GM21576 (cell line): ENCODE measurements around the gene SLC2A9.
"Not testable (repeated sequence)": the region's sequence is repeated elsewhere in the genome, so short reads cannot be mapped to it uniquely, and the experiment has no call there.

ENCODE experiments used
- ATAC-seq: cut with Tn5 transposase; IDR thresholded peaks from one replicate; pipeline ENCODE4 v1.9.1; 2021; ENCODE audit warnings: mild to moderate bottlenecking, moderate library complexity; ENCODE audit not compliant: unreplicated experiment

The SLC2A9 gene

GRCh38 chr4:9933956-9934355 lies 87.3 kb downstream of the SLC2A9 start:
- ATAC-seq, result no peak

GRCh38 chr4:9933184-9933583 lies 88.1 kb downstream of the SLC2A9 start:
- ATAC-seq, result no peak

GRCh38 chr4:9932771-9933170 lies 88.5 kb downstream of the SLC2A9 start:
- ATAC-seq, result no peak

- no peak for ATAC-seq
These were observed 90.2 kb downstream of the SLC2A9 start for GRCh38 chr4:9931146-9931545.

- ATAC-seq, result no peak
These were observed 92.2 kb downstream of the SLC2A9 start for GRCh38 chr4:9929111-9929510.

- ATAC-seq, result no peak
These were observed 93.8 kb downstream of the SLC2A9 start for GRCh38 chr4:9927341-9928007.

GRCh38 chr4:9926586-9926985 lies 94.7 kb downstream of the SLC2A9 start:
- ATAC-seq, result no peak

GRCh38 chr4:9925750-9926439 lies 95.4 kb downstream of the SLC2A9 start:
- ATAC-seq, result no peak

- no peak for ATAC-seq
These were observed 96.5 kb downstream of the SLC2A9 start for GRCh38 chr4:9924750-9925149.

GRCh38 chr4:9923195-9923812 lies 98.0 kb downstream of the SLC2A9 start:
- ATAC-seq, result no peak

GRCh38 chr4:9921326-9921725 lies 100.0 kb downstream of the SLC2A9 start:
- ATAC-seq, result no peak

- no peak for ATAC-seq
These were observed 101.3 kb downstream of the SLC2A9 start for GRCh38 chr4:9920029-9920428.

GRCh38 chr4:9919047-9919446 lies 102.2 kb downstream of the SLC2A9 start:
- no peak for ATAC-seq

- no peak for ATAC-seq
These were observed 102.8 kb downstream of the SLC2A9 start for GRCh38 chr4:9918484-9918883.

GRCh38 chr4:9916937-9917336 lies 104.4 kb downstream of the SLC2A9 start:
- no peak for ATAC-seq

- ATAC-seq, result no peak
These were observed 105.0 kb downstream of the SLC2A9 start for GRCh38 chr4:9916346-9916745.

- no peak for ATAC-seq
These were observed 107.5 kb downstream of the SLC2A9 start for GRCh38 chr4:9913846-9914245.

- no peak for ATAC-seq
These were observed 114.3 kb downstream of the SLC2A9 start for GRCh38 chr4:9906996-9907395.

GRCh38 chr4:9904976-9905587 lies 116.2 kb downstream of the SLC2A9 start:
- ATAC-seq, result no peak

- ATAC-seq, result no peak
These were observed 118.0 kb downstream of the SLC2A9 start for GRCh38 chr4:9903317-9903716.

GRCh38 chr4:9901257-9901656 lies 120.0 kb downstream of the SLC2A9 start:
- ATAC-seq, result no peak

GRCh38 chr4:9900633-9901032 lies 120.7 kb downstream of the SLC2A9 start:
- ATAC-seq, result not testable (repeated sequence)
